KMS-11 (cell line): ENCODE results near the gene NCKAP5.

Source experiments
- H2AFZ ChIP-seq: fragments of 200-600 bp; sonication (generic); 2 replicates; pipeline ENCODE4 v1.6.1; 2016; ENCODE audit warnings: antibody characterized with exemption, mixed run types, low read depth
- H3K27ac ChIP-seq: fragments of 200-600 bp; sonication (generic); 2 replicates; pipeline ENCODE4 v1.6.1; 2016; ENCODE audit warnings: mild to moderate bottlenecking, mixed run types
- H3K27me3 ChIP-seq: fragments of 200-600 bp; sonication (generic); 2 replicates; pipeline ENCODE4 v1.6.1; 2017; ENCODE audit warnings: mild to moderate bottlenecking, low read depth, mixed run types, moderate library complexity; ENCODE audit not compliant: insufficient read depth
- H3K36me3 ChIP-seq: fragments of 200-600 bp; sonication (generic); 2 replicates; pipeline ENCODE4 v1.6.1; 2017; ENCODE audit warnings: mild to moderate bottlenecking, mixed run types; ENCODE audit not compliant: insufficient read depth
- H3K4me1 ChIP-seq: fragments of 200-600 bp; sonication (generic); 2 replicates; pipeline ENCODE4 v1.6.1; 2016; ENCODE audit warnings: mild to moderate bottlenecking, low read depth, mixed run types; ENCODE audit not compliant: poor library complexity, severe bottlenecking
- H3K4me2 ChIP-seq: fragments of 200-600 bp; sonication (generic); 2 replicates; pipeline ENCODE4 v1.7.0; 2016; ENCODE audit warnings: mild to moderate bottlenecking, mixed run types
- H3K4me3 ChIP-seq: fragments of 200-600 bp; sonication (generic); IDR thresholded peaks from 2 replicates; pipeline ENCODE4 v1.6.1; 2017; ENCODE audit warnings: low read depth, low read length, mixed read lengths; ENCODE audit not compliant: insufficient read depth
- H3K79me2 ChIP-seq: fragments of 200-600 bp; sonication (generic); 2 replicates; pipeline ENCODE4 v1.6.1; 2016; ENCODE audit warnings: low read depth, mixed run types; ENCODE audit not compliant: insufficient read depth
- H3K9ac ChIP-seq: fragments of 200-600 bp; sonication (generic); 2 replicates; pipeline ENCODE4 v1.6.1; 2016; ENCODE audit warnings: mild to moderate bottlenecking, mixed run types
- H4K20me1 ChIP-seq: fragments of 200-600 bp; sonication (generic); 2 replicates; pipeline ENCODE4 v1.6.1; 2016; ENCODE audit warnings: mild to moderate bottlenecking, mixed run types; ENCODE audit not compliant: insufficient read depth
- TF ChIP-seq, protein P1 (sequence below): fragments of 200-600 bp; sonication (generic); conservative IDR thresholded peaks from 2 replicates; pipeline ENCODE4 v1.6.1; 2017; ENCODE audit warnings: low read depth, mild to moderate bottlenecking, antibody characterized with exemption, low read length, moderate library complexity, mixed read lengths

Gene NCKAP5

DNA sequence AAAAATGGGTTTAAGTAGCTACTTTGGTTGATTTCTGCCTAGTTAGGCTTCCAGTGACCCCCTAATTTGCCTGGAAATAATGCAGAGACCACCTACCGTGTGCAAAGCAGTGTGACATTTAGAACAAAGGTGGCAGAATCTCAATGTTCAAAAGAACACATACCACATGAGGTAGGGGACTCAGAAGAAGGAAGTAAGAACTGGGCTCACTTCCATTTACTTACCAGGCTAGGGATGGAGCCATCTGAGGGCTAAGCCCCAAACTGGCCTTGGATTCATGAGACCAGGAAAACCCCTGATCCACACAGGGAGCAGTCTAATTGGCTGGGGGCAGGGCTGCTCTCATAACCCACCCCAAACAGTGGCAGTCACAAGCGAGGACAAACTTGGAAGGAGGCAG lies 190.7 kb downstream of the NCKAP5 start:
- TF ChIP-seq, protein P1, sequence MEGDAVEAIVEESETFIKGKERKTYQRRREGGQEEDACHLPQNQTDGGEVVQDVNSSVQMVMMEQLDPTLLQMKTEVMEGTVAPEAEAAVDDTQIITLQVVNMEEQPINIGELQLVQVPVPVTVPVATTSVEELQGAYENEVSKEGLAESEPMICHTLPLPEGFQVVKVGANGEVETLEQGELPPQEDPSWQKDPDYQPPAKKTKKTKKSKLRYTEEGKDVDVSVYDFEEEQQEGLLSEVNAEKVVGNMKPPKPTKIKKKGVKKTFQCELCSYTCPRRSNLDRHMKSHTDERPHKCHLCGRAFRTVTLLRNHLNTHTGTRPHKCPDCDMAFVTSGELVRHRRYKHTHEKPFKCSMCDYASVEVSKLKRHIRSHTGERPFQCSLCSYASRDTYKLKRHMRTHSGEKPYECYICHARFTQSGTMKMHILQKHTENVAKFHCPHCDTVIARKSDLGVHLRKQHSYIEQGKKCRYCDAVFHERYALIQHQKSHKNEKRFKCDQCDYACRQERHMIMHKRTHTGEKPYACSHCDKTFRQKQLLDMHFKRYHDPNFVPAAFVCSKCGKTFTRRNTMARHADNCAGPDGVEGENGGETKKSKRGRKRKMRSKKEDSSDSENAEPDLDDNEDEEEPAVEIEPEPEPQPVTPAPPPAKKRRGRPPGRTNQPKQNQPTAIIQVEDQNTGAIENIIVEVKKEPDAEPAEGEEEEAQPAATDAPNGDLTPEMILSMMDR = no peak
- no peaks in the 10 kb centered on the region for H3K79me2 ChIP-seq
- H3K9ac ChIP-seq = no peak overlapping the region
- H3K27ac ChIP-seq = no peak overlapping the region
- H3K4me1 ChIP-seq = no peaks in the 10 kb centered on the region
- no peaks in the 10 kb centered on the region for H3K36me3 ChIP-seq
- no peak overlapping the region for H3K4me2 ChIP-seq
- no peaks in the 10 kb centered on the region for H3K27me3 ChIP-seq
- no peak overlapping the region for H3K4me3 ChIP-seq
- no peak overlapping the region for H2AFZ ChIP-seq
- H4K20me1 ChIP-seq = no peaks in the 10 kb centered on the region

DNA sequence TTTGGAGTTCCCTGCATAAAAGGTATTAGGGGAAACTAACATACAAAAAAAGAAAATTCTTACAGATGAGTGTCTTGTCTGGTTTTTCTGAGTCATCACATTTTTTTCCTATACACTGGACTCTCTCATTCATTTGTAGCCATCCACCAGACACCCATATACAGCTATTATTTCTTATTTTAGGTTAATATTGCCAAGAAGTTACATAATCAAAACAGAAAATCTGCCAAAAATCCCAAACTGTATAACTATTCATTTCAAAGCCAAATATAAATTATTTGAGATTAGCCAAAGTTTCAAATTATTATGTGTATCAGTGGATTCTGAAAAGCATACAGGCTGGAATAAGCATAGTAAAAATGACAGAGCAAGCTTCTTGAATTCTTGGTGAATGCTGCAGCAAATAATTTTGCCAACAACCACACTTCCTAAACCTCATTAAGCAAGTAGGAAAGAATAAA lies 191.2 kb downstream of the NCKAP5 start:
- TF ChIP-seq, protein P1 = no peak
- no peaks in the 10 kb centered on the region for H3K79me2 ChIP-seq
- no peak overlapping the region for H3K27ac ChIP-seq
- H3K4me3 ChIP-seq = no peak overlapping the region
- no peaks in the 10 kb centered on the region for H3K36me3 ChIP-seq
- H3K4me2 ChIP-seq = no peak overlapping the region
- H3K9ac ChIP-seq = no peak overlapping the region
- no peaks in the 10 kb centered on the region for H4K20me1 ChIP-seq
- no peak overlapping the region for H2AFZ ChIP-seq
- no peaks in the 10 kb centered on the region for H3K27me3 ChIP-seq
- no peaks in the 10 kb centered on the region for H3K4me1 ChIP-seq

DNA sequence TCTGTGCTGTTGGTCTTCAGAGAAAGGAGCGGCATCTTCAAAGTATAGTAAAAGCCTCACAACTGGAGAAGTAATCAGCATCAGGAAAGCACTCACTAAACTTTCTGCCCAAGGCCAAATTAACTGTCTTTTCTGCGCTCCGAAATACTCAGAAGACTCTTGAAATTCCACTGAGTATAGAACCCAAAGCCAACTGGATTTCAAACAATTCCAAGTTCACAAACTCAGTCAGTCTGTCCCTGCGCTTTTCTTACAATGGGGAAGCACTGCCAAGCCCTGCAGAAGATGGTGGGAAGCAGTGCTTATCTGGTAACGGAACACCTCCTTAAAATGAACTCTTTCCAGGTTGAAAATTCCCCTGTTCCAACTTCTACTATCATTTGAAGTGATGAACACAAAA lies 193.5 kb downstream of the NCKAP5 start:
- H3K4me3 ChIP-seq = no peak overlapping the region
- no peak overlapping the region for H3K27ac ChIP-seq
- no peaks in the 10 kb centered on the region for H3K4me1 ChIP-seq
- H3K4me2 ChIP-seq = no peak overlapping the region
- H3K36me3 ChIP-seq = no peaks in the 10 kb centered on the region
- no peak overlapping the region for H3K9ac ChIP-seq
- no peak overlapping the region for H2AFZ ChIP-seq
- no peaks in the 10 kb centered on the region for H4K20me1 ChIP-seq
- H3K27me3 ChIP-seq = no peaks in the 10 kb centered on the region
- TF ChIP-seq, protein P1 = no peak
- no peaks in the 10 kb centered on the region for H3K79me2 ChIP-seq

DNA sequence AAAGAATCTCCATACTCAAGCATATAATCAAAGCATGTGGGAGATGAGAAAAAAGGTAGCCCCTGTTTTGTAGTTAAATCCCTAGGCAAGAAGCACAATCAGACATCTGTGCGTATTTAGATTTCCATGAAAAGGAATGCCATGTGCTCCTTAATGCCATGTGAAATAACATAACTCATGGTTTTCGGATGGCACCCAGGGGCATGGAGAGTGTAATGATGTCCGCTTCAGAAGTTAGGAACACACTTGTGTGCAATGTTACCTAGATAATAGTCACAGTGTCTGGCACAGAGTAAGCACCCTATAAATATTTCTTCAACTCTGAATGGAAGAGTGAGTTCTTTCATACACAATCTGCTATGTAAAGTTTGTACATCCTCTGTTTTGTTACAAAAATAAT lies 197.0 kb downstream of the NCKAP5 start:
- H3K27ac ChIP-seq = no peak overlapping the region
- no peak overlapping the region for H3K9ac ChIP-seq
- no peaks in the 10 kb centered on the region for H3K79me2 ChIP-seq
- no peak overlapping the region for H2AFZ ChIP-seq
- H4K20me1 ChIP-seq = no peaks in the 10 kb centered on the region
- H3K27me3 ChIP-seq = no peaks in the 10 kb centered on the region
- no peak overlapping the region for H3K4me2 ChIP-seq
- no peaks in the 10 kb centered on the region for H3K4me1 ChIP-seq
- H3K36me3 ChIP-seq = no peaks in the 10 kb centered on the region
- TF ChIP-seq, protein P1 = no peak
- no peak overlapping the region for H3K4me3 ChIP-seq
